GM03348 (cell line): Measurements from ENCODE around the gene PLCD4.

Experiments
- DNase-seq: peaks from one replicate; pipeline ENCODE4 v3.0.0; 2012; ENCODE audit warnings: low spot score

PLCD4 gene

DNA sequence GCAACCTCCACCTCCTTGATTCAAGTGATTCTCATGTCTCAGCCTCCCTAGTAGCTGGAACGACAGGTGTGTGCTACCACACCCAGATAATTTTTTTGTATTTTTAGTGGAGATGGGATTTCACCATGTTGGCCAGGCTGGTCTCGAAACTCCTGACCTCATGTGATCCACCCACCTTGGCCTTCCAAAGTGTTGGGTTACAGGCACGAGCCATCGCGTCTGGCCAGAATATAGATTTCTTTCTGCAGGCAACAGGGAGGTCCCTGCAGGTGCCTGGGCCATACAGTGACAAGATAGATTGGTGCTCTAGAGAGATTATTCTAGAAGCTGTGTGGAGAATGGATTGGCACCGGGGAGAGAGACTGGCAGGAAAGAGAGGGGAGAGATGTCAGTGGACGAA lies 13.3 kb downstream of the PLCD4 start:
- DNase-seq = no peak

GRCh38 chr2:218622606-218623365 lies 15.1 kb downstream of the PLCD4 start:
- no peak for DNase-seq

DNA sequence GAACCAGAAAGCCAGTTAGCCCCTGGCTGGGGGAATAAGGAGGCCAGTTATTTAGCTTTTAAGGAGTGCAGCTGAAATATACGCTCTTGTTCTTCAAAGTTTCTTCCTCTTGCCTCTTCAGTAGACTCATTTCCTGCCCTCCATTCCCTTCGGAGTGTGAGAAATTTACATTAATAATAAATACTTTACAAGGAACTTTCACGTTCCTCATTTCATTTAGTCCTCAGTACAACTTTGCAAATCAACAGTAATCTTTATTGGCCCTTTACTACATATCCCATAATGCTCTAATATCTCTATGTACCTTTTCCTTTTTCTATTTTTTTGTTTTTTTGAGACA lies 15.6 kb downstream of the PLCD4 start:
- DNase-seq = no peak

- no peak for DNase-seq
These were observed 18.7 kb downstream of the PLCD4 start for GRCh38 chr2:218626369-218626768.

GRCh38 chr2:218627939-218628338 lies 20.2 kb downstream of the PLCD4 start:
- no peak for DNase-seq

- no peak for DNase-seq
These were observed 24.1 kb downstream of the PLCD4 start for GRCh38 chr2:218631837-218632236.

DNA sequence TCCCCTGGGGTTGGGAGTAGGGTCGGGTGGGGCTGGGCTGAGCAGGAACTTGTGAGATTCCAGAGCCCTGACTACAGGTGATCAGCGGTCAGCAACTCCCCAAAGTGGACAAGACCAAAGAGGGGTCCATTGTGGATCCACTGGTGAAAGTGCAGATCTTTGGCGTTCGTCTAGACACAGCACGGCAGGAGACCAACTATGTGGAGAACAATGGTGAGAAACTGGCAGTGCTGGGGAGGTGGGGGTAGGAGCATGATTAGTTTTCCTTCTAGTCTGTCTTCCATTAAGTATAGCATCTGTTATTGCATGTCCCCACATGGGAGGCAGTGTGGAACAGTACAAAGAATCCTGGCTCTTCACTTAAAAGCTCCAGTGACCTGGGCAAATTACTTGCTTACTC lies 28.0 kb downstream of the PLCD4 start:
- no peak for DNase-seq

DNA sequence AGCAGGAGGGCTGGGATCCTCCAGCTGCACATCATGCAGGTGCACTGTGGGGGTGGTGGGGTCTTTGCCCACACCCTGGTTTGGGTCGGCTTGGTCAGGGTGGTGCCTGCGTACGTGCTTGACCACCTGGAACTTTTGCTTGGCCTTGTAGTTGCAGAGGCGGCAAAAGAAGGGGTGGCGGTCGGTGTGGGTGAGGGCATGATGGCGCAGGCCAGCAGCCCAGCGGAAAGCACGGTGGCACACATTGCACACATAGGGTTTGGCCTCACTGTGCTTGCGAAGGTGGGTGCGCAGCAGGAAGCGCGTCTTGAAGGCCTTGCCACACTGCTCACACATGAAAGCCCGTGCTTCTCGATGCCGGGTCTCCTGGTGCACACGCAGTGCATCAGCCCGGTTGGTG lies 30.7 kb downstream of the PLCD4 start:
- DNase-seq = no peak

DNA sequence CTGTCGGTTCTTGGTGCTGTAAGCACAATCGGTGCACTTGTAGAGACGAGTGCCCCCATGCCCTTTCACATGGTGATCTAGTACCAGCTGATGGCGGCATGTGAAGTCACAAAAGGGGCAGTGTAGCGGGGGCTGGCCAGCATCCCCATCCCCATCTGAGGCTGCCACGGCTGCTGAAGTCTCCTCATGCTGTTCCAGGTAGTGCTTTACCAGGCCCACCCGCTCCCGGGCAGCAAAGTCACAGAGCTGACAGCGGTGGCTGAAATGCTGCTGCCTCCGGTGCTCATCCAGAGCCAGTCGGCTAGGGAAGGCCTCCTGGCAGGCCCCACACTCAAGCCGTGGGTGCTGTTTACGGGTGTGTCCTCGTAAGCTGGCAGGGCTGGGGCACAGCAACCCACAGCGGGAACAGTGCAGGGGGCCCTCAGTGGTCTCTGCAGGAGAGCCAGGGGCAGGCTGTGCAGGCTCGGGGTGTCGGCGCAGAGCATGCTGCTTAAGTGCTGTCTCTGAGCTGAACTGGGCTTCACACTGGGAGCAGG lies 34.5 kb downstream of the PLCD4 start:
- no peak for DNase-seq

GRCh38 chr2:218642786-218643185 lies 35.1 kb downstream of the PLCD4 start:
- DNase-seq = no peak

- DNase-seq = no peak
These were observed 36.1 kb downstream of the PLCD4 start for GRCh38 chr2:218643751-218644310.

DNA sequence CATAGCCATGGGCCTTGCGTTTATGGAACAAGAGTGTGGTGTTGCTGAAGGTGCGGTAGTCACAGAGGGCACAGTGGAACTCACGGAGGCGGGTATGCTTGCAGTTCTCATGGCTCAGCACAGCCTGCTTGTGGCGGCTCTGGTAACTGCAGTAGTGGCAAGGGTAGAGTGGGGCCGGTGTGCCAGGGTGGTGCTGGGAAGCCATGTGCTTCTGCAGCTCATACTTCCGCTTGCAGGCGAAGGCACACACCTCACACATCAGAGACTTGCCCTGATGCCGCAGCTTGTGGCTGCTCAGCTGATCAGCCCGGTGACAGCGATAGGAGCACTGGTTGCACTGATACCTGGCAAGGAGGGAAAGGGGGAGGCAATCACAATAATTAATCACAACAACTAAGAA lies 37.0 kb downstream of the PLCD4 start:
- no peak for DNase-seq

GRCh38 chr2:218645126-218645525 lies 37.4 kb downstream of the PLCD4 start:
- DNase-seq = peak; percentile 53

GRCh38 chr2:218648088-218648786 lies 40.5 kb downstream of the PLCD4 start:
- DNase-seq = peak; percentile 80

DNA sequence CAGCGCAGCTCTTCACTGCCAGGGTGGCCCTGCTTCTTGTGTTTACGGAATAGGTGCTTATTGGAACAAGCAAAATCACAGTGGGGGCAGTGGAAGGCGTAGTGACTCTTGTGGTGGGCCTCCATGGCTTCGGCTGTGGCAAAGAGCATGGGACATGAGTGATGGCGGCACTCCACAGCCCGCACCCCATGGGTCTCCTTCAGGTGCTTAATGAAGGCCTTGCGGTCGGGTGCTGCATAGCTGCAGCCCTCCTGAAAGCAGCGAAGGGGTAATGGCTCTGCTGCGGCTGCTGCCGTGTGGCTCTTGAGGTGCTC lies 41.0 kb downstream of the PLCD4 start:
- DNase-seq = no peak

- DNase-seq = no peak
These were observed 48.1 kb downstream of the PLCD4 start for GRCh38 chr2:218655751-218656150.

GRCh38 chr2:218658671-218659257 lies 51.1 kb downstream of the PLCD4 start:
- DNase-seq = peak; percentile 72

DNA sequence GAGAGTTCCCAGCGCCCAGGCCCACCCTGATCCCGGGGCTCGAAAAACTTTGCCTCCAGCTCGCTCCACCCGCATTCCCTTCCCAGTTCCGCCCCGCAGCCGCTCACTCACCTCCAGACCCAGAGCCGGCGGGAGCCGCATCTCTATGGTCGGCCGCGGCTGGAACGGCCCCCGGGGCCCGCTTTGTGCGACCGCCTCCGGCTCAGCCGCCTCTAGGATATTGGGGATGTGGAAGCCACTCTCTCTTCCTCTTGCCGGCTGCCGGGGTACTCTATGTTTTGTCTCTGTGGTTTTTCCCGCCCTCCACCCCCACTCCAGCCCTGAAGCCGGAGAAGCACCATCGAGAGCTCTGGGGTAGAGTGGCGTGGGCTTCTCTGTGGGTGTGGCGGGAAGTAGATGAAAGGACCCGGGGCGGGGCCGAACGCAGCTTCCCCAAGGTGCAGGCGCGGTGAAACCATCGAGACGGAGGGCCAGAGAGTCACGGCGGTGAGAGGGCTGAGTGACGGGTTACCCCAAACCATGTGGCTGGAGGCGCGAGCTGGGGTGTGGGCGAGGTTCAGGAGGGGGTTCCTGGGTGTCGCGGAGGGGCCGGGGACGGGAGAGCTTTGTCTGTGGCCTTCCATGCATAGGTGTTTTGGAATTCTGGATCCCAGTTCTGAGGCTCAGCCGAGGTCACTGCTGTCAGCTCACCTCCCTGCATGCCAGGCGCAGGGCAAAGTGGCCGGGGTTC lies 51.7 kb downstream of the PLCD4 start, which contains the start of the genes BCS1L and ZNF142:
BCS1L (plus strand) TSS at position 426 of the 730 bp plus-strand sequence. CDS start 1,305 bp downstream, outside the sequence.
ZNF142 (minus strand) TSS at position 366 of the 730 bp plus-strand sequence. CDS start 3,194 bp downstream, outside the sequence.
- DNase-seq = peak; percentile 94

- DNase-seq = no peak
These were observed 52.3 kb downstream of the PLCD4 start for GRCh38 chr2:218659988-218660358.

GRCh38 chr2:218662377-218662776 lies 54.7 kb downstream of the PLCD4 start:
- no peak for DNase-seq

- no peak for DNase-seq
These were observed 55.1 kb downstream of the PLCD4 start for GRCh38 chr2:218662827-218663226.

DNA sequence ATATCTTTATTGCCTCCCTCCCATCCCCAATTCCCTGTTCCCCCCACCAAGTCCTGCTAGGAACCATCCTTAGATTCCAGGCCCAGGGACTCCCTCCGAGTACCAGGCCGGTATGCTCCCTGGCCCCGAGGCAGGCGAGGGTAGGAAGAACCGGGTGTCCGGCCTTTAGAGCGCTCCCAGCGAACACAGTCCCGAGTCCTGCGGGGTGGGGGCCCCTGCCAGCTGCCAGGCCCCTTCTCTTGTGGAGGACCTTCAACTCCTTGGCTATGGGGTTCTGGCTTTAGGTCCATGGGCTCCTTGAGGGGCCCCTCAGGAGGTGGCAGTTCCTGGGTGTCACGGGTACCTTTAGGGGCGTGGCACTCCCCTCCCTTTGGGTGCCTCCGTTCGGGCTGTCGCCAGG lies 56.2 kb downstream of the PLCD4 start:
- no peak for DNase-seq
